Neuronal stem cell (in vitro differentiated cells): ENCODE data around the gene TCF20.

Source experiments
- DNase-seq: peaks from one replicate; pipeline ENCODE4 v3.0.0-alpha.2; 2013; ENCODE audit warnings: low spot score
- H2AFZ ChIP-seq: one replicate; pipeline ENCODE4 v1.6.1; 2013; ENCODE audit warnings: mild to moderate bottlenecking, low read length, inconsistent platforms
- H2AK5ac ChIP-seq: 2 replicates; pipeline ENCODE4 v1.6.1; 2013; ENCODE audit warnings: low read depth, mild to moderate bottlenecking, inconsistent platforms, low read length, moderate library complexity, mixed read lengths
- H2BK120ac ChIP-seq: 2 replicates; pipeline ENCODE4 v1.6.1; 2013; ENCODE audit warnings: low read depth, mild to moderate bottlenecking, inconsistent platforms, low read length, moderate library complexity, mixed read lengths
- H2BK12ac ChIP-seq: one replicate; pipeline ENCODE4 v1.6.1; 2013; ENCODE audit warnings: low read length, inconsistent platforms
- H2BK15ac ChIP-seq: 2 replicates; pipeline ENCODE4 v1.6.1; 2013; ENCODE audit warnings: mild to moderate bottlenecking, low read length, inconsistent platforms, mixed read lengths
- H2BK5ac ChIP-seq: one replicate; pipeline ENCODE4 v1.6.1; 2013; ENCODE audit warnings: inconsistent platforms, mild to moderate bottlenecking, low read length, moderate library complexity
- H3K14ac ChIP-seq: one replicate; pipeline ENCODE4 v1.6.1; 2013; ENCODE audit warnings: low read length, inconsistent platforms
- H3K18ac ChIP-seq: 2 replicates; pipeline ENCODE4 v1.6.1; 2013; ENCODE audit warnings: low read length, inconsistent platforms
- H3K23ac ChIP-seq: 2 replicates; pipeline ENCODE4 v1.6.1; 2013; ENCODE audit warnings: low read depth, mild to moderate bottlenecking, mixed read lengths, low read length, inconsistent platforms; ENCODE audit not compliant: poor library complexity
- H3K27ac ChIP-seq: replicated peaks from 3 replicates; pipeline ENCODE4 v1.5.1; 2013; ENCODE audit warnings: low read length, inconsistent platforms
- H3K27me3 ChIP-seq, 3 experiments: 2 replicates each; pipeline ENCODE4 v1.6.1; 2013; ENCODE audit warnings: low read length in 3 of 3, mild to moderate bottlenecking in 2 of 3, inconsistent platforms in 1 of 3, low read depth in 1 of 3, mixed read lengths in 1 of 3, moderate library complexity in 1 of 3; ENCODE audit not compliant: control insufficient read depth in 3 of 3, insufficient read depth in 3 of 3
- H3K36me3 ChIP-seq, 2 donors: replicated peaks in 1 of 2; 2 replicates each; pipeline ENCODE4 v1.6.1; 2013; ENCODE audit warnings: low read length in 2 of 2; ENCODE audit not compliant: control insufficient read depth in 2 of 2, insufficient read depth in 2 of 2
- H3K4ac ChIP-seq: 2 replicates; pipeline ENCODE4 v1.6.1; 2013; ENCODE audit warnings: inconsistent platforms, mild to moderate bottlenecking, low read length, moderate library complexity
- H3K4me1 ChIP-seq, 2 donors: 1 replicate in 1 of 2; 2 replicates in 1 of 2; pipeline ENCODE4 v1.6.1; 2013; ENCODE audit warnings: low read length in 2 of 2, low read depth in 1 of 2; ENCODE audit not compliant: control insufficient read depth in 2 of 2, insufficient read depth in 1 of 2
- H3K4me2 ChIP-seq: one replicate; pipeline ENCODE4 v1.6.1; 2013; ENCODE audit warnings: mild to moderate bottlenecking, low read length, inconsistent platforms; ENCODE audit not compliant: insufficient read depth, poor library complexity, severe bottlenecking
- H3K4me3 ChIP-seq, 2 donors: 2 replicates each; pipeline ENCODE4 v1.5.1; 2013; ENCODE audit warnings: low read length in 2 of 2, mild to moderate bottlenecking in 2 of 2, inconsistent platforms in 1 of 2, moderate library complexity in 1 of 2
- H3K79me1 ChIP-seq: one replicate; pipeline ENCODE4 v1.6.1; 2013; ENCODE audit warnings: low read depth, mild to moderate bottlenecking, inconsistent platforms, low read length, moderate library complexity
- H3K9ac ChIP-seq: one replicate; pipeline ENCODE4 v1.6.1; 2013; ENCODE audit warnings: mild to moderate bottlenecking, low read depth, low read length, inconsistent platforms; ENCODE audit not compliant: poor library complexity
- H3K9me3 ChIP-seq, 2 donors: replicated peaks in 1 of 2; 2 replicates each; pipeline versions ENCODE3 to v1.6.1; 2013; ENCODE audit warnings: low read length in 2 of 2, mild to moderate bottlenecking in 2 of 2, inconsistent platforms in 1 of 2, low read depth in 1 of 2, mixed read lengths in 1 of 2, moderate library complexity in 1 of 2; ENCODE audit not compliant: control insufficient read depth in 2 of 2, insufficient read depth in 1 of 2
- H4K8ac ChIP-seq: one replicate; pipeline ENCODE4 v1.6.1; 2013; ENCODE audit warnings: low read depth, mild to moderate bottlenecking, inconsistent platforms, low read length, moderate library complexity
- H4K91ac ChIP-seq: one replicate; pipeline ENCODE4 v1.6.1; 2013; ENCODE audit warnings: low read length, low read depth, mild to moderate bottlenecking, inconsistent platforms; ENCODE audit not compliant: poor library complexity
- WGBS, 2 donors: extraction: QIAGEN DNeasy Blood & Tissue Kit; methylation state at CpG; one replicate each; pipeline ENCODE4 v1.1.7; 2013; ENCODE audit warnings: missing lambda C conversion rate in 2 of 2, mixed read lengths in 1 of 2; ENCODE audit not compliant: insufficient read length in 2 of 2, insufficient replicate concordance in 1 of 2; ENCODE audit errors: extremely low coverage in 2 of 2; 5-methylcytosine and 5-hydroxymethylcytosine counted together

TCF20 gene

GRCh38 chr22:42303396-42304323, 33.2 kb upstream of the TCF20 start:
- no peak overlapping the region for H2BK120ac ChIP-seq
- H3K23ac ChIP-seq = peak overlapping the region; percentile 89
- peak overlapping the region; percentile 56 for H3K14ac ChIP-seq
- H3K27ac ChIP-seq = no peak overlapping the region
- H3K27me3 ChIP-seq = peaks cover 0 to 10% (median 0%) of the 10 kb centered on the region in 3 experiments
- H3K4me3 ChIP-seq = peak overlapping the region in 1 of 2 donors; percentile 52
- H3K9ac ChIP-seq = peak overlapping the region; percentile 77
- H4K91ac ChIP-seq = no peak overlapping the region
- H4K8ac ChIP-seq = no peak overlapping the region
- peak overlapping the region; percentile 50 for H2BK5ac ChIP-seq
- no peak overlapping the region for H2AFZ ChIP-seq
- H3K4ac ChIP-seq = no peak overlapping the region
- peak overlapping the region; percentile 74 for H3K18ac ChIP-seq
- H3K36me3 ChIP-seq = no peaks in the 10 kb centered on the region
- DNase-seq = no peak
- no peak overlapping the region for H2BK12ac ChIP-seq
- H2BK15ac ChIP-seq = peak overlapping the region; percentile 75
- H3K4me2 ChIP-seq = no peak overlapping the region
- no CpG with 5 or more reads among the region's 21 CpGs for WGBS, 2 donors
- H3K79me1 ChIP-seq = no peaks in the 10 kb centered on the region
- H2AK5ac ChIP-seq = peak overlapping the region; percentile 83
- H3K4me1 ChIP-seq = peaks cover 28 to 34% of the 10 kb centered on the region in 2 donors
- no peaks in the 10 kb centered on the region for H3K9me3 ChIP-seq

- WGBS, 2 donors = no CpG with 5 or more reads among the region's 12 CpGs
- H2BK12ac ChIP-seq = no peak overlapping the region
- H3K9me3 ChIP-seq = no peaks in the 10 kb centered on the region
- peaks cover 34 to 38% of the 10 kb centered on the region in 2 donors for H3K4me1 ChIP-seq
- no peak overlapping the region for H4K91ac ChIP-seq
- H3K4ac ChIP-seq = no peak overlapping the region
- H2AK5ac ChIP-seq = peak overlapping the region; percentile 88
- H3K27me3 ChIP-seq = peaks cover 0 to 10% (median 0%) of the 10 kb centered on the region in 3 experiments
- no peak overlapping the region for H3K27ac ChIP-seq
- H3K23ac ChIP-seq = no peak overlapping the region
- H2BK120ac ChIP-seq = no peak overlapping the region
- H2BK15ac ChIP-seq = peak overlapping the region; percentile 69
- no peak overlapping the region for H3K9ac ChIP-seq
- no peaks in the 10 kb centered on the region for H3K36me3 ChIP-seq
- H3K4me2 ChIP-seq = no peak overlapping the region
- no peak overlapping the region for H3K14ac ChIP-seq
- DNase-seq = no peak
- no peak overlapping the region for H2AFZ ChIP-seq
- no peak overlapping the region for H3K4me3 ChIP-seq
- no peaks in the 10 kb centered on the region for H3K79me1 ChIP-seq
- no peak overlapping the region for H4K8ac ChIP-seq
- no peak overlapping the region for H2BK5ac ChIP-seq
- peak overlapping the region; percentile 80 for H3K18ac ChIP-seq
Measured at GRCh38 chr22:42301742-42302102, 31.3 kb upstream of the TCF20 start.

GRCh38 chr22:42301077-42301741, 30.8 kb upstream of the TCF20 start:
- no peak overlapping the region for H3K27ac ChIP-seq
- H3K14ac ChIP-seq = no peak overlapping the region
- no peak overlapping the region for H3K9ac ChIP-seq
- H2AK5ac ChIP-seq = peak overlapping the region; percentile 88
- peak overlapping the region; percentile 69 for H2BK15ac ChIP-seq
- DNase-seq = no peak
- peaks cover 34 to 38% of the 10 kb centered on the region in 2 donors for H3K4me1 ChIP-seq
- no peak overlapping the region for H4K91ac ChIP-seq
- no CpG with 5 or more reads among the region's 13 CpGs for WGBS, 2 donors
- no peaks in the 10 kb centered on the region for H3K36me3 ChIP-seq
- H2BK5ac ChIP-seq = no peak overlapping the region
- no peak overlapping the region for H3K4me3 ChIP-seq
- peaks cover 0 to 10% (median 0%) of the 10 kb centered on the region in 3 experiments for H3K27me3 ChIP-seq
- H3K4ac ChIP-seq = no peak overlapping the region
- no peaks in the 10 kb centered on the region for H3K79me1 ChIP-seq
- no peak overlapping the region for H3K4me2 ChIP-seq
- H2AFZ ChIP-seq = no peak overlapping the region
- no peak overlapping the region for H2BK12ac ChIP-seq
- no peak overlapping the region for H4K8ac ChIP-seq
- H2BK120ac ChIP-seq = no peak overlapping the region
- H3K9me3 ChIP-seq = no peaks in the 10 kb centered on the region
- H3K23ac ChIP-seq = no peak overlapping the region
- H3K18ac ChIP-seq = peak overlapping the region; percentile 36
